GM12878 (cell line): ENCODE measurements around the gene OTUD3. TPM values are rescaled to one million over a fixed set of nuclear protein-coding genes. Genes with fewer than 3 reads are reported as not detected.

Experiments
- ATAC-seq: fragments of 200-7000 bp; cut with Tn5 transposase; 3 replicates; pipeline ENCODE4 v1.9.1; 2020; ENCODE audit warnings: mild to moderate bottlenecking, moderate library complexity
- BruUV-seq: library from RNA; stranded (reverse); fragments of 400-500 nt; replicated peaks from 2 replicates; lab custom pipeline; 2021; lab: Mats Ljungman, UMichigan
- CTCF ChIA-PET: fragments of 300-600 bp; sonication (Branson Sonifier 250); formaldehyde crosslinking; extraction: SDS; loops from one replicate; lab custom pipeline; 2021; ENCODE audit warnings: inconsistent platforms; lab: Yijun Ruan, JAX
- POLR2A ChIA-PET: fragments of 350-600 bp; formaldehyde crosslinking; extraction: SDS; loops from one replicate; lab custom pipeline; 2021; ENCODE audit warnings: inconsistent platforms; lab: Charles Lee
- RAD21 ChIA-PET: fragments of 300-600 bp; sonication (Branson Sonifier 250); formaldehyde crosslinking; loops from one replicate; lab custom pipeline; 2023; ENCODE audit warnings: antibody characterized with exemption; ENCODE audit not compliant: unreplicated experiment; lab: Charles Lee
- SMC1A ChIA-PET: fragments of 300-600 bp; sonication (Branson Sonifier 250); formaldehyde crosslinking; loops from one replicate; lab custom pipeline; 2023; ENCODE audit not compliant: unreplicated experiment, uncharacterized antibody; lab: Charles Lee
- DNase-seq: peaks from one replicate; pipeline ENCODE4 v3.0.0-alpha.2; 2011; ENCODE audit warnings: low read depth, low spot score
- FAIRE-seq: peaks from 3 replicates; lab custom pipeline; 2011; peaks lifted over from hg19 to GRCh38; lab: Jason Lieb, UNC
- H2AFZ ChIP-seq: 2 replicates; pipeline ENCODE4 v1.6.0; 2011; ENCODE audit warnings: low read depth, low read length, control low read depth; ENCODE audit not compliant: control insufficient read depth
- H3K27ac ChIP-seq: 2 replicates; pipeline ENCODE4 v1.5.1; 2011; ENCODE audit warnings: control low read depth; ENCODE audit not compliant: control insufficient read depth, insufficient read depth
- H3K27me3 ChIP-seq, 2 experiments: replicated peaks in 1 of 2; 2 replicates each; pipeline versions ENCODE4 v1.6.0 to v1.6.1; 2011; ENCODE audit warnings: low read length in 1 of 2; ENCODE audit not compliant: control insufficient read depth in 2 of 2, insufficient read depth in 2 of 2
- H3K36me3 ChIP-seq, 2 experiments: 2 replicates each; pipeline ENCODE4 v1.5.1; 2011; ENCODE audit warnings: low read length in 1 of 2; ENCODE audit not compliant: control insufficient read depth in 2 of 2, insufficient read depth in 2 of 2
- H3K4me1 ChIP-seq: 2 replicates; pipeline ENCODE4 v1.6.1; 2011; ENCODE audit warnings: mild to moderate bottlenecking, low read length, moderate library complexity, mixed read lengths; ENCODE audit not compliant: control insufficient read depth, insufficient read depth
- H3K4me2 ChIP-seq: 2 replicates; pipeline ENCODE4 v1.6.0; 2011; ENCODE audit warnings: control low read depth; ENCODE audit not compliant: control insufficient read depth, insufficient read depth
- H3K4me3 ChIP-seq: fragments of 200-600 bp; sonication (generic); 2 replicates; pipeline ENCODE4 v1.5.1; 2016
- H3K79me2 ChIP-seq: 2 replicates; pipeline ENCODE4 v1.6.0; 2011; ENCODE audit warnings: low read length; ENCODE audit not compliant: control insufficient read depth, insufficient read depth
- H3K9ac ChIP-seq: 2 replicates; pipeline ENCODE4 v1.8.0; 2011; ENCODE audit warnings: low read length, control low read depth, mixed read lengths; ENCODE audit not compliant: control insufficient read depth, insufficient read depth
- H3K9me3 ChIP-seq: replicated peaks from 3 replicates; pipeline ENCODE4 v1.5.1; 2011; ENCODE audit warnings: mild to moderate bottlenecking, low read length; ENCODE audit not compliant: control insufficient read depth, insufficient read depth
- H4K20me1 ChIP-seq: 2 replicates; pipeline ENCODE4 v1.6.0; 2011; ENCODE audit not compliant: control insufficient read depth, insufficient read depth
- MYC ChIP-seq: IDR thresholded peaks from 2 replicates; pipeline ENCODE4 v1.6.1; 2011; ENCODE audit warnings: mild to moderate bottlenecking, low read length, moderate library complexity, inconsistent platforms; ENCODE audit not compliant: insufficient read depth, insufficient replicate concordance, insufficient read length, severe bottlenecking
- NRF1 ChIP-seq: conservative IDR thresholded peaks from 2 replicates; pipeline ENCODE4 v1.6.1; 2011; ENCODE audit warnings: mild to moderate bottlenecking, low read depth, low read length, improper control_type of control experiment
- PAX5 ChIP-seq: IDR thresholded peaks from 2 replicates; pipeline ENCODE4 v1.6.1; 2011; ENCODE audit warnings: low read depth, low read length, borderline replicate concordance
- RAD21 ChIP-seq: IDR thresholded peaks from 2 replicates; pipeline ENCODE4 v1.6.1; 2011; ENCODE audit warnings: mild to moderate bottlenecking, low read depth, low read length, moderate library complexity; ENCODE audit not compliant: insufficient read depth
- in situ Hi-C: fragments of 300-500 bp; cut with MboI; formaldehyde crosslinking; loops from 9 replicates; pipeline ENCODE4 v1.14.3; 2018; ENCODE audit warnings: mixed read lengths
- intact Hi-C: fragments of 100-400 bp; cut with micrococcal nuclease; formaldehyde crosslinking; loops from one replicate; pipeline ENCODE4 v1.14.2; 2022; ENCODE audit not compliant: unreplicated experiment
- polyA plus RNA-seq, 11 experiments: library from polyadenylated mRNA; depleted of rRNA in 4 of 11; unstranded in 6 of 11; stranded (reverse) in 5 of 11; fragments of >200 nt; fragmentation: Nextera tagmentation in 4 of 11; fragmentation: Illumina TruSeq in 1 of 11; extraction: Ambion mirVana in 4 of 11; extraction: Trizol in 1 of 11; gene quantifications; 1 replicate in 1 of 11; 2 replicates in 10 of 11; pipeline versions ENCODE4 v1.2.1 to v1.2.3, GENCODE V29; 2011 to 2016; ENCODE audit warnings: inconsistent platforms in 2 of 11, missing spikeins in 2 of 11, low read depth in 1 of 11
- total RNA-seq, 4 experiments: library from RNA; depleted of rRNA in 3 of 4; stranded (reverse); fragments of >200 nt in 3 of 4; fragmentation: Illumina TruSeq in 1 of 4; extraction: Trizol in 1 of 4; gene quantifications; 2 replicates each; pipeline versions ENCODE4 v1.2.1 to v1.2.3, GENCODE V29; 2013 to 2021
- TF ChIP-seq, protein P1 (sequence below): fragments of 150-350 bp; IDR thresholded peaks from 2 replicates; pipeline ENCODE4 v1.6.1; 2016; ENCODE audit warnings: low read depth, low read length
- TF ChIP-seq, protein P2 (sequence below): IDR thresholded peaks from 2 replicates; pipeline ENCODE4 v1.6.1; 2011; ENCODE audit warnings: low read depth, low read length, improper control_type of control experiment, borderline replicate concordance

Gene OTUD3
- total and polyA plus RNA-seq, 10 of the 15 experiments (the other 5 are each of a cell fraction or from before 2014, with no cell fraction given) = 0.77 to 8.9 (median 4.8) TPM

DNA sequence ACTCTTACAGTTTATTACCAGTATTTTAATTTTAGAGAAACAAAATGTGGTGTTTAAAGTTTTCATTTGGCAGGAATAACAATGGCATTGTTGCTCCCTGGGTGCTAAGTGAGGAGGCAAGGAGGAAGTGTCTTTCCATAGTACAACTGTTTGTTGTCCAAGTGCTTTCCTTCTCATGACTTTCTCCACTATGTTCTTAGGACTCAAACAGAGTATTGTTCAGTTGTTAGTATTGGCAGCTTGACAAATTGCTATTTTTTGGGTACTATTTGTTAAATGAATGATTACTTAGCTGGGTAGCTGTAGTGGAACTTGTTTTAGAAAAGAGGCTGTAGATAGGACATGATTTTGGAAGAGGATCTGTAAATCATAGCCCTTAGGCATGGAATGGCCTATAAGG lies 7.5 kb downstream of the OTUD3 start:
- H3K27ac ChIP-seq = no peak overlapping the region
- H4K20me1 ChIP-seq = no peaks in the 10 kb centered on the region
- peaks cover 7% of the 10 kb centered on the region in 2 experiments; a peak in 3 of 4 replicates for H3K36me3 ChIP-seq
- no peak overlapping the region for H3K9ac ChIP-seq
- no peaks in the 10 kb centered on the region for H3K9me3 ChIP-seq
- no peak overlapping the region for H3K4me2 ChIP-seq
- SMC1A ChIA-PET = no interaction called here
- in situ Hi-C loops (no loop called here), intact Hi-C loops (no loop called here)
- H3K27me3 ChIP-seq = no peaks in the 10 kb centered on the region
- no peak for ATAC-seq
- POLR2A ChIA-PET = no interaction called here
- H2AFZ ChIP-seq = no peak overlapping the region
- TF ChIP-seq PAX5 = no peak
- TF ChIP-seq RAD21 = no peak
- TF ChIP-seq, protein P1, sequence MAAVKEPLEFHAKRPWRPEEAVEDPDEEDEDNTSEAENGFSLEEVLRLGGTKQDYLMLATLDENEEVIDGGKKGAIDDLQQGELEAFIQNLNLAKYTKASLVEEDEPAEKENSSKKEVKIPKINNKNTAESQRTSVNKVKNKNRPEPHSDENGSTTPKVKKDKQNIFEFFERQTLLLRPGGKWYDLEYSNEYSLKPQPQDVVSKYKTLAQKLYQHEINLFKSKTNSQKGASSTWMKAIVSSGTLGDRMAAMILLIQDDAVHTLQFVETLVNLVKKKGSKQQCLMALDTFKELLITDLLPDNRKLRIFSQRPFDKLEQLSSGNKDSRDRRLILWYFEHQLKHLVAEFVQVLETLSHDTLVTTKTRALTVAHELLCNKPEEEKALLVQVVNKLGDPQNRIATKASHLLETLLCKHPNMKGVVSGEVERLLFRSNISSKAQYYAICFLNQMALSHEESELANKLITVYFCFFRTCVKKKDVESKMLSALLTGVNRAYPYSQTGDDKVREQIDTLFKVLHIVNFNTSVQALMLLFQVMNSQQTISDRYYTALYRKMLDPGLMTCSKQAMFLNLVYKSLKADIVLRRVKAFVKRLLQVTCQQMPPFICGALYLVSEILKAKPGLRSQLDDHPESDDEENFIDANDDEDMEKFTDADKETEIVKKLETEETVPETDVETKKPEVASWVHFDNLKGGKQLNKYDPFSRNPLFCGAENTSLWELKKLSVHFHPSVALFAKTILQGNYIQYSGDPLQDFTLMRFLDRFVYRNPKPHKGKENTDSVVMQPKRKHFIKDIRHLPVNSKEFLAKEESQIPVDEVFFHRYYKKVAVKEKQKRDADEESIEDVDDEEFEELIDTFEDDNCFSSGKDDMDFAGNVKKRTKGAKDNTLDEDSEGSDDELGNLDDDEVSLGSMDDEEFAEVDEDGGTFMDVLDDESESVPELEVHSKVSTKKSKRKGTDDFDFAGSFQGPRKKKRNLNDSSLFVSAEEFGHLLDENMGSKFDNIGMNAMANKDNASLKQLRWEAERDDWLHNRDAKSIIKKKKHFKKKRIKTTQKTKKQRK = no peak
- no peak for TF ChIP-seq NRF1
- TF ChIP-seq, protein P2, sequence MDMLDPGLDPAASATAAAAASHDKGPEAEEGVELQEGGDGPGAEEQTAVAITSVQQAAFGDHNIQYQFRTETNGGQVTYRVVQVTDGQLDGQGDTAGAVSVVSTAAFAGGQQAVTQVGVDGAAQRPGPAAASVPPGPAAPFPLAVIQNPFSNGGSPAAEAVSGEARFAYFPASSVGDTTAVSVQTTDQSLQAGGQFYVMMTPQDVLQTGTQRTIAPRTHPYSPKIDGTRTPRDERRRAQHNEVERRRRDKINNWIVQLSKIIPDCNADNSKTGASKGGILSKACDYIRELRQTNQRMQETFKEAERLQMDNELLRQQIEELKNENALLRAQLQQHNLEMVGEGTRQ = no peak
- no peak for TF ChIP-seq MYC
- TF ChIP-seq, all 136 proteins: peak for 0
- RAD21 ChIA-PET = no interaction called here
- DNase-seq = no peak
- peaks cover 23% of the 10 kb centered on the region for H3K79me2 ChIP-seq
- BruUV-seq = no TSS peak
- no peak for FAIRE-seq
- CTCF ChIA-PET = interaction anchor here (1.1 to 1.9 kb wide), 4 partner anchors 14 to 323 kb away, joined by 3 to 5 read pairs (median 3); no protein-coding TSS in a partner anchor
- no peak overlapping the region for H3K4me3 ChIP-seq
- no peaks in the 10 kb centered on the region; the same call in 1 of the 2 replicates for H3K4me1 ChIP-seq
